Superior temporal gyrus (tissue), 1 donor: ENCODE measurements around the gene TSHZ2.
"Not testable (repeated sequence)": the region's sequence is repeated elsewhere in the genome, so short reads cannot be mapped to it uniquely, and the experiment has no call there.

Experiments
- DNase-seq: peaks from one replicate; pipeline ENCODE4 v3.0.0-alpha.2; 2016; ENCODE audit errors: extremely low spot score

TSHZ2 gene

GRCh38 chr20:53502820-53503219 is 530.7 kb downstream of the TSHZ2 start:
- DNase-seq = no peak

DNA sequence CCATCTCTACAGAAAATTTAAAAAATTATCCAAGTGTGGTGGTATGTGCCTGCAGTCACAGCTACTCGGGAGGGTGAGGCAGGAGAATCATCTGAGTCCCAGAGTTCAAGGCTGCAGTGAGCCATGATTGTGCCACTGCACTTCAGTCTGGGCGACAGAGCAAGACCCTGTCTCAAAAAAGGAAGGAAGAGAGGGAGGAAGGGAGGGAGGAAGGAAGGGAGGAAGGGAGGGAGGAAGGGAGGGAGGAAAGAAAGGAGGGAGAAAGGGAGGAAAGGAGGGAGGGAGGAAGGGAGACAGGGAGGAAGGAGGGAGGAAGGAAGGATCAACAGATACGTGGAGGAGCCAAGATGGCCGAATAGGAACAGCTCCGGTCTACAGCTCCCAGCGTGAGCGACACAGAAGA is 531.4 kb downstream of the TSHZ2 start:
- no peak for DNase-seq

GRCh38 chr20:53504106-53504505 is 531.9 kb downstream of the TSHZ2 start:
- not testable (repeated sequence) for DNase-seq

GRCh38 chr20:53510262-53510661 is 538.1 kb downstream of the TSHZ2 start:
- DNase-seq = no peak

DNA sequence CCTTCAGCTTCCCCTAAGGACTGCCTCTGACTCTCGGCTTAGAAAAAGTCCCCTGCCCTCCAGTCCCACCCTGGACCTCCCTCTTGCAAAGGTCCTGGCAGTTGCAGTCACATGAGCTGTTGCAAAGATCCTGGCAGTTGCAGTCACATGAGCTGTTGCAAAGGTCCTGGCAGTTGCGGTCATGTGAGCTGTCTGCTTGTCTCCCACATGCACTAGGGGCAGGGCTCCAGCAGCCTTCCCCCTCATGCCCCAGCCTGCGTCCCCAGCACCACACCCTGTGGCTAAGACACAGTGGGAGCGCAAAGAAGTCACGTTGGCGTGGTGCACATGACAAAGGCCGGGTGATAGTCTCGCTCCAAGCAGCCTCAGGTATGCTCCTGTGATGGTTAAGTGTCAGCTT is 538.5 kb downstream of the TSHZ2 start:
- no peak for DNase-seq

- DNase-seq = no peak
Measured at GRCh38 chr20:53512076-53512475, 539.9 kb downstream of the TSHZ2 start.

DNA sequence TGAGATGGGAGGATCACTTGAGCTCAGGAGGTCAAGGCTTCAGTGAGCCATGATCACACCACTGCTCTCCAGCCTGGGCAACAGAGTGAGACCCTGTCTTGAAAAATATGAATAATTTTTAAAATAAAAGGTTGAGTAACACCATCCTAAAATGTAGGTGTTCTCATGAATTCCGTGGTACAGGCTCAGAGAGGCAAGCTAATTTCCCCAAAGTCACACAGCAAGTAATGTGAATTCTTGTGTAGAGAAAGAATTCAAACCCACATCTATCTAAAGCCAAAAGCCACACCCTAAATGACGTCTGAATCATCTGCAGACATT is 541.0 kb downstream of the TSHZ2 start:
- DNase-seq = no peak

- DNase-seq = no peak
Measured at GRCh38 chr20:53513489-53514298, 541.5 kb downstream of the TSHZ2 start.

- no peak for DNase-seq
Measured at GRCh38 chr20:53515749-53516148, 543.6 kb downstream of the TSHZ2 start.

DNA sequence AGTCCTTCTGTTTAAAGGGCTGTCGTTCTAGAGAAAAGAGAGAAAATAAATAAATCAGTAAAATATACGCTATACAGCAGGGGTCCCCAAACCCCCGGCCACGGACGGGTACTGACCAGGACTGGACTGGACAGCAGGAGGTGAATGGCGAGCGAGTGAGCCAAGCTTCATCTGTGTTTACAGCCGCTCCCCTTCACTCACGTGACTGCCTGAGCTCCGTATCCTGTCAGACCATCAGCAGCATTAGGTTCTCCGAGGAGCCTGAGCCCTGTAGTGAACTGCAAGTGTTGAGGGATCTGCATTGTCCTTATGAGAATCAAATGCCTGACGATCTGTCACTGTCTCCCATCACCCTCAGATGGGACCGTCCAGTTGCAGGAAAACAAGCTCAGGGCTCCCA is 545.0 kb downstream of the TSHZ2 start:
- DNase-seq = no peak

- not testable (repeated sequence) for DNase-seq
Measured at GRCh38 chr20:53521421-53521820, 549.3 kb downstream of the TSHZ2 start.

DNA sequence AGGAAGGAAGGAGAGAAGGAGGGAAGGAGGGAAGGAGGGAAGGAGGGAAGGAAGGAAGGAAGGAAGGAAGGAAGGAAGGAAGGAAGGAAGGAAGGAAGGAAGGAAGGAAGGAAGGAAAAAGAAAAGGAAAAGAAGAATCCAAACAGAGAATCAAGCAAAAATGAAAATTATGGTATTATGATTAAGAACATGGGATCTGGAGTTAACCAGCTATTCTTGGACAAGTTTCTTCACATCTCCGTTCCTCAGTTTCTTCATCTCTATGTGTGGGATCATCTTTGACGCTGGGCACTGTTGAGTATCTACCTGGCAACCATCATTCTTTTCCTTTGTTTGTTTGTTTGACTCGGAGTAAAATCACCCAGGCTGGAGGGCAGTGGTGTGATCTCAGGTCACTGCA is 549.9 kb downstream of the TSHZ2 start:
- DNase-seq = no peak

DNA sequence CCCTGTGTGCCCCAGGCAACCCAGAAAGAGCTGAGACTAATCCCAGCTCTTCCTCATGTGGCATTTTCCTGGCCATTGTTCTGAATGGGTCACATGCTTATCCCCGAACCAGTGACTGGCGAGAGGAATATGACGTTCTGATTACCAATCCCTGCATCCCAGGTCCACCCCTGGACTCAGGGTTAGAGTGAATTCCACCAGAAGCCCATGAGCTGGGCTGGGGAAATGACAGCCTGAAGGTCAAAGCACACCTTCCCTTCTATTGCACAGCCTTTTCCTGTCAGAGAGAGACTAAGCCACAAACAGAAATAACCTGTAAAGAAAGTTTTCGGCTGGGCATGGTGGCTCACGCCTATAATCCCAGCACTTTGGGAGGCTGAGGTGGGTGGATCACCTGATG is 550.5 kb downstream of the TSHZ2 start:
- DNase-seq = no peak

DNA sequence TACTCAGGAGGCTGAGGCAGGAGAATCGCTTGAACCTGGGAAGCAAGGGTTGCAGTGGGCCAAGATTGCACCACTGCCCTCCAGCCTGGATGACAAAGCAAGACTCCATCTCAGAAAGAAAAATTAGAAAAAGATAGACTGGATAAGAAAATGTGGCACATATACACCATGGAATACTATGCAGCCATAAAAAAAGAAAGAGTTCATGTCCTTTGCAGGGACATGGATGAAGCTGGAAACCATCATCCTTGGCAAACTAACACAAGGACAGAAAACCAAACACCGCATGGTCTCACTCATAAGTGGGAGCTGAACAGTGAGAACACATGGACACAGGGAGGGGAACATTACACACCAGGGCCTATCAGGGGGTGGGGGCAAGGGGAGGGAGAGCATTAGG is 551.5 kb downstream of the TSHZ2 start:
- DNase-seq = not testable (repeated sequence)

- no peak for DNase-seq
Measured at GRCh38 chr20:53524589-53525312, 552.6 kb downstream of the TSHZ2 start.

DNA sequence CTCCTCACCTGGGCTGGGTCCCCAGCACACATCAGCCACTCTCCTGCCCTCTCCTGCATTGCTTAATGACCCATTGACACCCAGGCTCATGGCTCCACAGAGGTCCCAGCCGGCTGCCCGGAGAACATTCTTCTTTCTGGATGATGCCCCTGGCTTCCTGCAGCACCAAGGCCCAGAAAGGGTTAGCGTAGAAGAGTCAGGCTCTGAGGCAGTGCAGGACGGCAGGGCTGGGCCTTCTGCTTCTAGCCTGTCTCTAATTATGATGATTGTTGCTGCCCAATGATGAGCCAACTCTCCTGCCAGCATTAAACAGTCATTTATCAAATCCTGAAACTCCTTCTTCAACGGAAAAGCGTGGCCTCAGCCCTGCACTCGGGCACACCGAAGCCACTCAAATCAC is 555.0 kb downstream of the TSHZ2 start:
- DNase-seq = no peak

GRCh38 chr20:53529658-53530057 is 557.5 kb downstream of the TSHZ2 start:
- no peak for DNase-seq

GRCh38 chr20:53530440-53530839 is 558.3 kb downstream of the TSHZ2 start:
- no peak for DNase-seq

- not testable (repeated sequence) for DNase-seq
Measured at GRCh38 chr20:53532654-53533312, 560.6 kb downstream of the TSHZ2 start.

DNA sequence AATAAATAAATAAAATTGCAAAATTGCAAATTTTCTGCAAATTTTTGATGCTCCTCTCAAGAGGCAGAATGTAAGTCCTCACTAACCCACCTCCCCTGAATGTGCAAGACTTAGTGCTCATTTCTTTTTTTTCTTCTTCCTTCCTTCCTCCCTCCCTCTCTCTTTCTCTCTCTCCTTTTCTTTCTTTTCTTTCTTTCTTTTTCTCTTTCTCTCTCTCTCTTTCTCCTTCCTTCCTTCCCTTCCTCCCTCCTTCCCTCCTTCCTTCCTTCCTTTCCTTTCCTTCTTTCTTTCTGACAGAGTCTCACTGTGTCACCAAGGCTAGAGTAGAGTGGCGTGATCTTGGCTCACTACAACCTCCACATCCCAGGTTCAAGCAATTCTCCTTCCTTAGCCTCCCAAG is 561.3 kb downstream of the TSHZ2 start:
- no peak for DNase-seq

GRCh38 chr20:53534037-53534436 is 561.9 kb downstream of the TSHZ2 start:
- DNase-seq = no peak

GRCh38 chr20:53535878-53536277 is 563.7 kb downstream of the TSHZ2 start:
- no peak for DNase-seq

- not testable (repeated sequence) for DNase-seq
Measured at GRCh38 chr20:53536382-53536781, 564.2 kb downstream of the TSHZ2 start.
